GM13977 (cell line): Measurements from ENCODE around the gene METTL1.
A peak's percentile ranks its signal among the peaks of the same experiment; 100 is the strongest.

ENCODE experiments used
- DNase-seq: peaks from one replicate; pipeline ENCODE4 v3.0.0; 2012; ENCODE audit warnings: low spot score
- CTCF ChIP-seq: IDR thresholded peaks from 2 replicates; pipeline ENCODE4 v1.5.1; 2012; ENCODE audit warnings: mild to moderate bottlenecking, control low read depth; ENCODE audit not compliant: insufficient read depth; ENCODE audit errors: extremely low read depth, missing control alignments
- in situ Hi-C: fragments of 300-500 bp; cut with MboI; formaldehyde crosslinking; loops from one replicate; pipeline ENCODE4 v1.12.0; 2022; ENCODE audit warnings: low sequenced_read_pairs, low pct_unique_long_range_greater_than_20kb, mixed read lengths, inconsistent platforms; ENCODE audit not compliant: unreplicated experiment

Gene METTL1

GRCh38 chr12:57755454-57756372, 16.2 kb downstream of the METTL1 start:
- in situ Hi-C loops: no loop called here
- DNase-seq: peak; percentile 70
- no peak for TF ChIP-seq CTCF

- in situ Hi-C loops: no loop called here
- DNase-seq: no peak
- TF ChIP-seq CTCF: no peak
These were observed 16.8 kb downstream of the METTL1 start for GRCh38 chr12:57755194-57755453.

- DNase-seq: peak; percentile 93
These were observed 17.3 kb downstream of the METTL1 start, which contains the start of gene MARCHF9 for GRCh38 chr12:57754411-57755193. TSS of gene MARCHF9 (plus strand) at chr12:57755103. CDS start at chr12:57755529, 426 bp downstream.

DNA sequence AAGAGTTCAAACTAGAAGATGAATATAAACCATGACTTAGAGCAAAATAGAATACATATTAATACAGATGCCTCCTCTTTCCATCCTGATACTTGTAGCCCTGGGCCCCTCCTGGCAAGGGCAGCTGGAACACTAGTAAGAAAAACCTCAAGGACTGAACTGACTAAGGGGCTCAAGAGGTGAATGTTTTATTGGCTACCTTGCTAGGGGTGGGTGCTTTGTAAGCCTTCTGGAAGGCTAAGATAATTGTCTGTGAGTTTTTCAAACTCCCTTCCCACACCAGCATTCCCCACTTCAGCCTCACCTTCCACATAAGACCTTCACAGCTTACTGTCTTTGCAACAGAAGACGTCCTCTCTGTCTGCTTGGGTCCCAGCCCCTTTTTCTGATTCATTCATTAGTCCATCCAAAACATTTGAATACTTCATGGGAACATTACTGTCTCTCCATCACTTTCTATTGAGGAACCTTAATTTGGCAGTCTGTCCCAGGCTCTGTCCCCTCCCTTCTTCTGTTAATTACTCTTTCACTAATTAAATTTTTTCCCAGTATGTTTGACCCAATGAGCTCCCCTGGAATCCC, 18.1 kb downstream of the METTL1 start:
- DNase-seq: no peak
- in situ Hi-C loops: no loop called here
- TF ChIP-seq CTCF: no peak

More at GRCh38 chr12:57754411-57755193, 17.3 kb downstream of the METTL1 start, which contains the start of gene MARCHF9:
- in situ Hi-C loops: no loop called here
- no peak for TF ChIP-seq CTCF

DNA sequence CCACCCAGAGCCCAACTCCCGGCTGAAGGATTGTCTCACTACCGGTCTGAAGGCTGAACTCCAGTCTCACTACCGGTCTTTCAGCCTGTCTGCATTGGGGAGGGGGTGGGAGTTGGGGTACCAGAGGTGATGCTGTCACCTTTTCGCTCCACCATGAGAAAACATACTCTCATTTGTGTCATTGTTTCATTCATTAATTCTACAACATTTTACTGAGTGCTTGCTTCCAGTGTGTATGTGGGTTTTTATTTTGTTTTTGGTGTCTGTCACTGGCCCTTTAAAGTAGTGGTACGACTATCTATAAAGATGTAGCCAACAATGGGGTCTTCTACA, 19.3 kb downstream of the METTL1 start:
- in situ Hi-C loops: no loop called here
- TF ChIP-seq CTCF: no peak
- DNase-seq: no peak

- TF ChIP-seq CTCF: no peak
- peak; percentile 98 for DNase-seq
- in situ Hi-C loops: no loop called here
These were observed 19.9 kb downstream of the METTL1 start, which contains the start of gene CDK4 for GRCh38 chr12:57751788-57752667. TSS of gene CDK4 (minus strand) at chr12:57752310. CDS start at chr12:57751717, 593 bp downstream.
